Thymus (tissue), 11 donors: ENCODE measurements around the gene STARD7. TPM values are rescaled to one million over a fixed set of nuclear protein-coding genes. Genes with fewer than 3 reads are reported as not detected.

Experiments used
- DNase-seq, 9 donors: peaks; one replicate each; pipeline ENCODE4 v3.0.0-alpha.2; 2013; ENCODE audit warnings: low spot score in 9 of 9, low read depth in 6 of 9, missing footprints in 1 of 9
- H3K27ac ChIP-seq, 2 donors: one replicate each; pipeline ENCODE4 v1.5.1; 2013; ENCODE audit warnings: control low read depth in 1 of 2, low read depth in 1 of 2, low read length in 1 of 2, mild to moderate bottlenecking in 1 of 2, moderate library complexity in 1 of 2
- H3K27me3 ChIP-seq, 2 donors: one replicate each; pipeline ENCODE4 v1.5.1; 2013; ENCODE audit warnings: low read length in 1 of 2; ENCODE audit not compliant: control insufficient read depth in 2 of 2, insufficient read depth in 1 of 2
- H3K36me3 ChIP-seq, 2 donors: one replicate each; pipeline ENCODE4 v1.5.1; 2013; ENCODE audit warnings: low read length in 1 of 2, mild to moderate bottlenecking in 1 of 2, moderate library complexity in 1 of 2; ENCODE audit not compliant: control insufficient read depth in 2 of 2, insufficient read depth in 2 of 2
- H3K4me1 ChIP-seq, 2 donors: one replicate each; pipeline ENCODE4 v1.5.1; 2013; ENCODE audit warnings: low read length in 2 of 2; ENCODE audit not compliant: control insufficient read depth in 2 of 2, insufficient read depth in 2 of 2
- H3K4me3 ChIP-seq, 2 donors: one replicate each; pipeline ENCODE4 v1.5.1; 2013; ENCODE audit warnings: low read length in 2 of 2, control low read depth in 1 of 2, mild to moderate bottlenecking in 1 of 2
- H3K9me3 ChIP-seq, 2 donors: one replicate each; pipeline ENCODE4 v1.5.1; 2013; ENCODE audit warnings: low read length in 1 of 2, mild to moderate bottlenecking in 1 of 2; ENCODE audit not compliant: control insufficient read depth in 2 of 2, insufficient read depth in 1 of 2
- WGBS: extraction: QIAGEN DNeasy Blood & Tissue Kit; methylation state at CpG from one replicate; pipeline ENCODE4 v1.1.7; 2013; 5-methylcytosine and 5-hydroxymethylcytosine counted together
- polyA plus RNA-seq: library from polyadenylated mRNA; stranded (reverse); fragments of 200-250 nt; gene quantifications from one replicate; pipeline ENCODE4 v1.2.3, GENCODE V29; 2013
- total RNA-seq: library from RNA; stranded (reverse); fragments of 120-200 nt; gene quantifications from one replicate; pipeline ENCODE4 v1.2.4, GENCODE V29; 2013
- donor health status: healthy.

The STARD7 gene
- total and polyA plus RNA-seq, 2 donors = 69.5 to 94.5 TPM

- Histone ChIP-seq H3K4me1 (peaks cover 83 to 99% of the 10 kb centered on the region in 2 donors), H3K27me3 (no peaks in the 10 kb centered on the region), H3K4me3 (no peak overlapping the region), H3K36me3 (no peaks in the 10 kb centered on the region), H3K27ac (peak overlapping the region in 1 of 2 donors; percentile 56), H3K9me3 (no peaks in the 10 kb centered on the region)
- no peak for DNase-seq
- 94% methylated on average over 14 of the region's 14 CpGs for WGBS
These were observed 57.6 kb downstream of the STARD7 start for GRCh38 chr2:96150791-96151594.

- no peaks in the 10 kb centered on the region for H3K27me3 ChIP-seq
- no peaks in the 10 kb centered on the region for H3K9me3 ChIP-seq
- no peaks in the 10 kb centered on the region for H3K36me3 ChIP-seq
- WGBS = 98% methylated on average over 6 of the region's 6 CpGs
- H3K4me1 ChIP-seq = peaks cover 76 to 96% of the 10 kb centered on the region in 2 donors
- no peak for DNase-seq
- no peak overlapping the region for H3K27ac ChIP-seq
- H3K4me3 ChIP-seq = no peak overlapping the region
These were observed 58.5 kb downstream of the STARD7 start for GRCh38 chr2:96150007-96150640.

GRCh38 chr2:96148410-96149217, 60.0 kb downstream of the STARD7 start:
- peak overlapping the region; percentile 96 to 99 for H3K27ac ChIP-seq

GRCh38 chr2:96147593-96148201, 60.9 kb downstream of the STARD7 start:
- H3K9me3 ChIP-seq = no peaks in the 10 kb centered on the region
- 72% methylated on average over 9 of the region's 9 CpGs for WGBS
- peak overlapping the region; percentile 96 to 99 for H3K27ac ChIP-seq
- peaks cover 0 to 2% of the 10 kb centered on the region in 2 donors for H3K27me3 ChIP-seq
- DNase-seq = peak in 1 of 9 donors; percentile 62
- H3K36me3 ChIP-seq = peaks cover 17 to 18% of the 10 kb centered on the region in 2 donors
- H3K4me1 ChIP-seq = peaks cover 56 to 87% of the 10 kb centered on the region in 2 donors
- peak overlapping the region; percentile 33 to 75 for H3K4me3 ChIP-seq

More at GRCh38 chr2:96148410-96149217, 60.0 kb downstream of the STARD7 start:
- peaks cover 61 to 87% of the 10 kb centered on the region in 2 donors for H3K4me1 ChIP-seq
- WGBS = 32% methylated on average over 29 of the region's 29 CpGs
- H3K36me3 ChIP-seq = peaks cover 8 to 9% of the 10 kb centered on the region in 2 donors
- H3K4me3 ChIP-seq = peak overlapping the region; percentile 33 to 75
- peak in 7 of 9 donors; percentile 77 to 96 (median 88) for DNase-seq
- no peaks in the 10 kb centered on the region for H3K9me3 ChIP-seq
- H3K27me3 ChIP-seq = peaks cover 0 to 2% of the 10 kb centered on the region in 2 donors

GRCh38 chr2:96146881-96147592, 61.6 kb downstream of the STARD7 start:
- H3K9me3 ChIP-seq = no peaks in the 10 kb centered on the region
- peaks cover 55 to 87% of the 10 kb centered on the region in 2 donors for H3K4me1 ChIP-seq
- peaks cover 24 to 25% of the 10 kb centered on the region in 2 donors for H3K36me3 ChIP-seq
- 69% methylated on average over 9 of the region's 9 CpGs for WGBS
- peak overlapping the region; percentile 96 to 99 for H3K27ac ChIP-seq
- peaks cover 0 to 2% of the 10 kb centered on the region in 2 donors for H3K27me3 ChIP-seq
- H3K4me3 ChIP-seq = peak overlapping the region; percentile 75 to 84
- DNase-seq = no peak

- 4% methylated on average over 20 of the region's 20 CpGs for WGBS
- peak overlapping the region; percentile 75 to 84 for H3K4me3 ChIP-seq
- H3K4me1 ChIP-seq = peaks cover 51 to 85% of the 10 kb centered on the region in 2 donors
- no peaks in the 10 kb centered on the region for H3K9me3 ChIP-seq
- peak in 8 of 9 donors; percentile 85 to 97 (median 92) for DNase-seq
- peaks cover 0 to 2% of the 10 kb centered on the region in 2 donors for H3K27me3 ChIP-seq
- peaks cover 25 to 26% of the 10 kb centered on the region in 2 donors for H3K36me3 ChIP-seq
- peak overlapping the region; percentile 96 to 99 for H3K27ac ChIP-seq
These were observed 62.3 kb downstream of the STARD7 start for GRCh38 chr2:96146153-96146880.

GRCh38 chr2:96145848-96146152, 62.8 kb downstream of the STARD7 start:
- H3K4me3 ChIP-seq = peak overlapping the region; percentile 75 to 84
- H3K27ac ChIP-seq = peak overlapping the region; percentile 96 to 99
- no peaks in the 10 kb centered on the region for H3K9me3 ChIP-seq
- WGBS = 2% methylated on average over 3 of the region's 3 CpGs
- H3K36me3 ChIP-seq = peaks cover 26 to 29% of the 10 kb centered on the region in 2 donors
- peak in 1 of 9 donors; percentile 49 for DNase-seq
- peaks cover 51 to 85% of the 10 kb centered on the region in 2 donors for H3K4me1 ChIP-seq
- H3K27me3 ChIP-seq = peaks cover 0 to 2% of the 10 kb centered on the region in 2 donors
